Measurements from ENCODE around the gene PLCB3.
A peak's percentile ranks its signal among the peaks of the same experiment; 100 is the strongest.

The PLCB3 gene

DNA sequence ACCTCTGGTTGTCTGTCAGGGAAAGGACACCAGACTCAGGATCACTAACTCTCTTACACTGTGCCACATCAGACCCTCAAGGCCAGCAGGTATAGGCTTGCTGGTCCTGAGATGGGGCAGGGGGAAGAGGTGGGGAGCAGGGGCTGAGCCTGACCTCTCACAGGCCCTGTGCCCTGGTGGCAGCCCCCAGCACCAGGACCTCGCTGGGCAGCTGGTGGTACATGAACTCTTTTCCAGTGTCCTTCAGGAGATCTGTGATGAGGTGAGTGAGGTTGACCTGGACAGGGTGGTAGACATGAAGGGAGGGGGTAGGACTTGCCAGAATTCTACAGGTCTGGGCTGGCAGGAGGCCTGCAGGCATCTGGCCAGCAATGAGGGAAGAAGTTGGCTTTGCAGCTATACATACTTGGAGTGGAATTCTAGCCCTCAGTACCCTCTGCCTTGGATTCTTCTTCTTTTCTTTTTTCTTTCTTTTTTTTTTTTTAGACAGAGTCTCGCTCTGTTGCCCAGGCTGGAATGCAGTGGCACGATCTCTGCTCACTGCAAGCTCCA is 23.8 kb upstream of the PLCB3 start:
- Histone ChIP-seq H3F3A (ENCODE audit: insufficient read depth) (peaks cover 39% of the 10 kb centered on the region), H3K4me3 (ENCODE audit: insufficient read depth, low read length, poor library complexity, severe bottlenecking) (peak overlapping the region; percentile 83), H3K9ac (ENCODE audit: low read length) (peak overlapping the region; percentile 94)

DNA sequence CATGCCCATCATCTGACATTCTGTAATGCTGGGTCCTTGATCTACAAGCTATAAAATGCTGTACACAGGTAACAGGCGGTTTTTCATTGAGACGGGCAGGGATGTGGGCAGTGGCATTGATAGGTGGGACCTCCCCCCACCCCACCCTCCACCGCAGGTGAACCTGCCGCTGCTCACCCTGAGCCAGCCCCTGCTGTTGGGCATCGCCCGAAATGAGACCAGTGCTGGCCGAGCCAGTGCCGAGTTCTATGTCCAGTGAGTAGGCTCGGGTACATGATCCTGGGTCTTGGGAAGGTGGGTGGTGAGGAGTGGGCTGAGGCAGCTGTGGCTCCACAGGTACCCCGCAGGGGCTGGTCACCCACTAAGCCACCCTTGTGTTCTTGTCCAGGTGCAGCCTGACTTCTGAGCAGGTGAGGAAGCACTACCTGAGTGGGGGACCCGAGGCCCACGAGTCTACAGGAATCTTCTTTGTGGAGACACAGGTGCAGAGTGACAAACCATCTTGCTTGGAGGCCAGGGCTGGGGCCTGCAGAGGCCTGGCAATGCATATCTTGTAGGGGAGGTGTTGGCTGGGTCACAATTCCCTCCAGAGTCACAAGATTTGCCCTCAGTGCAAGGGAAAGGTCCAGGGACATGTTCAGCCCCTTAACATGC is 22.1 kb upstream of the PLCB3 start:
- H3K4me3 ChIP-seq (ENCODE audit: insufficient read depth, low read length, poor library complexity, severe bottlenecking) = no peak overlapping the region

More for the DNA sequence above, 23.8 kb upstream of the PLCB3 start:
- Histone ChIP-seq H3K36me3 (ENCODE audit: low read length) (no peaks in the 10 kb centered on the region), H3K27me3 (ENCODE audit: low read length) (no peaks in the 10 kb centered on the region), H3K79me2 (ENCODE audit: insufficient read depth, low read length) (no peaks in the 10 kb centered on the region; the same call in 1 of the 2 replicates), H2AFZ (ENCODE audit: low read depth, low read length, severe bottlenecking) (no peak overlapping the region), H3K4me2 (ENCODE audit: low read depth, low read length, poor library complexity, severe bottlenecking) (peak overlapping the region; percentile 87), H4K20me1 (ENCODE audit: low read depth, low read length) (no peaks in the 10 kb centered on the region), H3K9me3 (ENCODE audit: insufficient read depth, low read length) (no peaks in the 10 kb centered on the region), H3K27ac (ENCODE audit: low read depth, low read length) (peak overlapping the region; percentile 88), H3K9me2 (replicated peaks; ENCODE audit: insufficient read depth, low read length) (no peaks in the 10 kb centered on the region)
- TF ChIP-seq, protein P1, sequence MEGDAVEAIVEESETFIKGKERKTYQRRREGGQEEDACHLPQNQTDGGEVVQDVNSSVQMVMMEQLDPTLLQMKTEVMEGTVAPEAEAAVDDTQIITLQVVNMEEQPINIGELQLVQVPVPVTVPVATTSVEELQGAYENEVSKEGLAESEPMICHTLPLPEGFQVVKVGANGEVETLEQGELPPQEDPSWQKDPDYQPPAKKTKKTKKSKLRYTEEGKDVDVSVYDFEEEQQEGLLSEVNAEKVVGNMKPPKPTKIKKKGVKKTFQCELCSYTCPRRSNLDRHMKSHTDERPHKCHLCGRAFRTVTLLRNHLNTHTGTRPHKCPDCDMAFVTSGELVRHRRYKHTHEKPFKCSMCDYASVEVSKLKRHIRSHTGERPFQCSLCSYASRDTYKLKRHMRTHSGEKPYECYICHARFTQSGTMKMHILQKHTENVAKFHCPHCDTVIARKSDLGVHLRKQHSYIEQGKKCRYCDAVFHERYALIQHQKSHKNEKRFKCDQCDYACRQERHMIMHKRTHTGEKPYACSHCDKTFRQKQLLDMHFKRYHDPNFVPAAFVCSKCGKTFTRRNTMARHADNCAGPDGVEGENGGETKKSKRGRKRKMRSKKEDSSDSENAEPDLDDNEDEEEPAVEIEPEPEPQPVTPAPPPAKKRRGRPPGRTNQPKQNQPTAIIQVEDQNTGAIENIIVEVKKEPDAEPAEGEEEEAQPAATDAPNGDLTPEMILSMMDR (IDR thresholded peaks at IDR 0.05; ENCODE audit: insufficient read depth, low read length, poor library complexity, severe bottlenecking) = no peak
- TF ChIP-seq EZH2phosphoT487 (conservative IDR thresholded peaks at IDR 0.05; ENCODE audit: low read length) = no peak

GRCh38 chr11:64229744-64230170 is 21.6 kb upstream of the PLCB3 start:
- H3K36me3 ChIP-seq (ENCODE audit: low read length) = no peaks in the 10 kb centered on the region
- H2AFZ ChIP-seq (ENCODE audit: low read depth, low read length, severe bottlenecking) = peak overlapping the region; percentile 54
- TF ChIP-seq, protein P1 (IDR thresholded peaks at IDR 0.05; ENCODE audit: insufficient read depth, low read length, poor library complexity, severe bottlenecking) = no peak
- no peak for TF ChIP-seq EZH2phosphoT487 (conservative IDR thresholded peaks at IDR 0.05; ENCODE audit: low read length)
- H3K4me2 ChIP-seq (ENCODE audit: low read depth, low read length, poor library complexity, severe bottlenecking) = peak overlapping the region; percentile 80
- peaks cover 43% of the 10 kb centered on the region for H3F3A ChIP-seq (ENCODE audit: insufficient read depth)
- H3K9me3 ChIP-seq (ENCODE audit: insufficient read depth, low read length) = no peaks in the 10 kb centered on the region
- no peaks in the 10 kb centered on the region; the same call in 1 of the 2 replicates for H3K79me2 ChIP-seq (ENCODE audit: insufficient read depth, low read length)
- H3K9ac ChIP-seq (ENCODE audit: low read length) = peak overlapping the region; percentile 74
- no peaks in the 10 kb centered on the region for H3K9me2 ChIP-seq (replicated peaks; ENCODE audit: insufficient read depth, low read length)
- peak overlapping the region; percentile 86 for H3K27ac ChIP-seq (ENCODE audit: low read depth, low read length)
- H3K27me3 ChIP-seq (ENCODE audit: low read length) = no peaks in the 10 kb centered on the region
- H4K20me1 ChIP-seq (ENCODE audit: low read depth, low read length) = no peaks in the 10 kb centered on the region
- H3K4me3 ChIP-seq (ENCODE audit: insufficient read depth, low read length, poor library complexity, severe bottlenecking) = peak overlapping the region; percentile 61

More for the DNA sequence above, 22.1 kb upstream of the PLCB3 start:
- TF ChIP-seq, protein P1 (IDR thresholded peaks at IDR 0.05; ENCODE audit: insufficient read depth, low read length, poor library complexity, severe bottlenecking) = no peak
- TF ChIP-seq EZH2phosphoT487 (conservative IDR thresholded peaks at IDR 0.05; ENCODE audit: low read length) = no peak
- H3K79me2 ChIP-seq (ENCODE audit: insufficient read depth, low read length) = no peaks in the 10 kb centered on the region; the same call in 1 of the 2 replicates
- H3K9me2 ChIP-seq (replicated peaks; ENCODE audit: insufficient read depth, low read length) = no peaks in the 10 kb centered on the region
- H3K36me3 ChIP-seq (ENCODE audit: low read length) = no peaks in the 10 kb centered on the region
- H3K9me3 ChIP-seq (ENCODE audit: insufficient read depth, low read length) = no peaks in the 10 kb centered on the region
- no peak overlapping the region for H2AFZ ChIP-seq (ENCODE audit: low read depth, low read length, severe bottlenecking)
- H3K4me2 ChIP-seq (ENCODE audit: low read depth, low read length, poor library complexity, severe bottlenecking) = peak overlapping the region; percentile 80
- no peaks in the 10 kb centered on the region for H3K27me3 ChIP-seq (ENCODE audit: low read length)
- H3K27ac ChIP-seq (ENCODE audit: low read depth, low read length) = peak overlapping the region; percentile 86
- H3F3A ChIP-seq (ENCODE audit: insufficient read depth) = peaks cover 43% of the 10 kb centered on the region
- H3K9ac ChIP-seq (ENCODE audit: low read length) = peak overlapping the region; percentile 74
- no peaks in the 10 kb centered on the region for H4K20me1 ChIP-seq (ENCODE audit: low read depth, low read length)
